KG1 (cell line): Measurements from ENCODE around the gene MIEN1.
"Not testable (repeated sequence)": the region's sequence is repeated elsewhere in the genome, so short reads cannot be mapped to it uniquely, and the experiment has no call there.

ENCODE experiments used
- DNase-seq: peaks from one replicate; lab custom pipeline; 2025; lab: John Stamatoyannopoulos, UW

The MIEN1 gene

DNA sequence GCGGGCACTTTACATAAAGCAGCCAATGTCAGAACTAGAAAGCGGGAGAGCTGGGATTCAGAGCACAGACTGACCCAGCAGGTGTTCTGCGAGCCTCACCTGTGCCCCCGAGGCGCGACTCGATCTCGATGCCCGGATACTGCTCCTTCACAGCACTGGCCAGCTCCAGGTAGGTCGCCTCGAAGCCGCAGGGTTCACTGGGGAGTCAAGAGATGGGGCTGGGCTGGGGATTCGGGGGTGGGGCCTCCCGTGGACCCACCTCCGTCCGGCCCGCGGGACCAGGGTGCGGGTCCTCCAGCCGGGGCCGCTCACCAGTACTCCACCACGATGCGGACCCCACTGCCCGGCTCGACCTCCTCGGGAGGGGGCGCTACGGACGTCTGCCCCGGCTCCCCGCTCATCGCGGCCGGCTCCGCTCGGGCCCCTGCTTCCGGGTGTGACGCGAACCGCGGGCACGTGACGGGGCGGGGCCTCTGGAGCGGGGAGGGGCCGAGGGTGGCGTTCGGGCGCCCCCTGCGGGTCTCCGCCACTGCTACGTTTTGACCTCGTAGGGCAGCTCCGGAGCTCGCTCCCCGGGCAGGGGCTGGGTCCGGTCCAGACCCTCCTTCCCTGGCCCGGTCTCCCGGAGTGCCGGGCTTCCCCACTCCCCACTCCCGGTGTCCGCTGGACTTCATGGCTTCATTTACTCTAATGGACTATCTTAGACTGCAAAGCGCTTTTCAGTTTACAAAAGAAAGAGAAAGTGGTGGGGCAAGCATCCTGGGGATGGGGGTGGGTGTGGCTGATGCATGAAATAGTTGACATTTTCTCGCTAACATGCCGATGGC is at the start of gene MIEN1:
Gene MIEN1 (minus strand): TSS at position 438 of the 827 bp plus-strand sequence. CDS start 37 bp downstream, at position 401.
- DNase-seq: peak; percentile 52

DNA sequence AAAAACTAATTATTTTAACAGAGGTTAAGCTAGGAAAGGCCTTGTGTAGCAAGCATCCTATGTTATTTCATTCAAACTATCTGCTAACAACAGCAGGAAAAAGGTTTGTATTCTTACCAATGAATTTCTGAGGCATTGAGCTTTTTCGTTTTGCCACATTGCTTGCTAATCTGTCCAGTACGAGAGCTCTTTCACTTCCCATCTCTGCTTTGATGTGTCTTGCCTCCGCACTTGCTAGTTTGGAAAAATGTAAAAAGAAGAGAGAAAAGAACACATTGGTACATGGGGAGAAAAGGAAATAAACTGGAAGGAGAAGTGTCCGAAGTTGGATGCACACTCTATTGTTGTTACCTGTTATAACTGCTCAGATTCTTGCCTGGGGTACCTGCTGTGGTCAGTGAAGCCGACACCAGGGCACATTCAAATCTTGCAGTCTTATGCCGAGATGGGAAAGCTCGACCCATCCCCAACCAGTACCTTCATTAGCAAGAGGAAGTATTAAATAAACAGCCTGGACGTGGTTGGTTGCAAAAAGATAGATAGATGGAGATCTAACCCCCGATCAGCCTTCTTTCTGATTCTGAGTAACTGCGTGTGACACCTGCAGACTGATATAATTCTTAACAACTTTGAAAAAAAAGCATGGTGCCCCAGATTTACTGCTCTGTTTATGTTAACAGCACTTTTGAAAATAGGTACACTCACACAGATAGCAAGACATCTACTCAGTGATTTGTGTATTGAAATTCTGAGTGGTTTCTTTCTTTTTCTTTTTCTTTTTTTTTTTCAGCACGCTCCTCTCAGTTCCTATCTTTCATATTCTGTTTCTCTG is 47.4 kb upstream of the MIEN1 start:
- DNase-seq: no peak

DNA sequence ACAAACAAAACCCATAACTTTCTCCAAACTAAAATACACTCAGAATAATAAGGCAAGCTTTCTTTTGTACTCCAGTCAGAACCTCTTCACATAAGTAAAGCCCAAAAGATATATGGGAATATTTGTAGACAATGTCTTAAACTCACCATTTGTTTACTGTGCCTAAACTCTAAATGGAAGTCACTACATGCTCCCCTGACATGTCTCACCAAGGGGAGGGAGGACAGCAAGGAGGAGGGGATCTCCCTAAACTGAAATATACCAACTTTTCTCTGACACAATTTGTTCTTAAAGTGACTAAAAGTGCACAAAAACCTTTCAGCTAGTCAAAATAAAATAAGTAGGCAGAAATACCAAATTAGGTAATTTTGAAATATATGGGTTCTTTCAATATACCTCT is 45.9 kb upstream of the MIEN1 start:
- no peak for DNase-seq

DNA sequence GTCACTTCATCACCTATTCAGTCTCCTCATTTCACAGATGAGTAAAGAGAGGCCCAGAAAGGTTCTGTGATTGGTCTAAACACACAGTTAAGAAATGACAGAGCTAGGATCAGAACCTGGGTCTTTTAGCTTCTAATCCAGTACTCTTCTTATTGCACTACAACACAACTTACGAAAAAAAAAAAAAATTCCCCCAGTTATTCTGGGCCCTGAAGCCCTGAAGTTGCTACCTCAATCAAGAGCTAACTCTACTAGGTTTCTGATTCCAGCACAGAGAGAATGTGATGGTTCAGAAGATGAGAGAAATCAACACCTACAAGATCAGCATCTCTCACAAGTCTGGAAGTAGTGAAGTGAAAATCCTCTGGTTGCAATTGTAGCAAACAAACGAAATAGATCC is 44.7 kb upstream of the MIEN1 start:
- no peak for DNase-seq

DNA sequence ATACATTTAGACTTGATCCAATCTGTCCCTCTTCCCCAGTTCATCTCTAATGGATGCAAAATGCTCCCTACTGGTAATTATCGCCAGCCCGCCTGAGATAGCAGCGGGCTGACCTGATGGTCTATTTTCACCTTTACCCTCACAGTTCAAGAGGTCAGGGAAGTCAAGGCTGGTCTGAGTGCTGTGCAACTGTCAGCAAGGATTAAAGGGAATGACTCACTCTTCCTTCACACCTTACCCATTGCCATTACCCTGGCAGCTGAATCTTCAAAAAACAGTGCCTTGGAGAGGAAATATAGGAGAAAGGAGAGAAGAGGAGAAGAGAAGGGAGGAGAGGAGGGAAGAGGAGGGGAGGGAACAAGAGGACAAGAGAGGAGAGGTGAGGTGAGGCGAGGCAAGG is 43.7 kb upstream of the MIEN1 start:
- no peak for DNase-seq

DNA sequence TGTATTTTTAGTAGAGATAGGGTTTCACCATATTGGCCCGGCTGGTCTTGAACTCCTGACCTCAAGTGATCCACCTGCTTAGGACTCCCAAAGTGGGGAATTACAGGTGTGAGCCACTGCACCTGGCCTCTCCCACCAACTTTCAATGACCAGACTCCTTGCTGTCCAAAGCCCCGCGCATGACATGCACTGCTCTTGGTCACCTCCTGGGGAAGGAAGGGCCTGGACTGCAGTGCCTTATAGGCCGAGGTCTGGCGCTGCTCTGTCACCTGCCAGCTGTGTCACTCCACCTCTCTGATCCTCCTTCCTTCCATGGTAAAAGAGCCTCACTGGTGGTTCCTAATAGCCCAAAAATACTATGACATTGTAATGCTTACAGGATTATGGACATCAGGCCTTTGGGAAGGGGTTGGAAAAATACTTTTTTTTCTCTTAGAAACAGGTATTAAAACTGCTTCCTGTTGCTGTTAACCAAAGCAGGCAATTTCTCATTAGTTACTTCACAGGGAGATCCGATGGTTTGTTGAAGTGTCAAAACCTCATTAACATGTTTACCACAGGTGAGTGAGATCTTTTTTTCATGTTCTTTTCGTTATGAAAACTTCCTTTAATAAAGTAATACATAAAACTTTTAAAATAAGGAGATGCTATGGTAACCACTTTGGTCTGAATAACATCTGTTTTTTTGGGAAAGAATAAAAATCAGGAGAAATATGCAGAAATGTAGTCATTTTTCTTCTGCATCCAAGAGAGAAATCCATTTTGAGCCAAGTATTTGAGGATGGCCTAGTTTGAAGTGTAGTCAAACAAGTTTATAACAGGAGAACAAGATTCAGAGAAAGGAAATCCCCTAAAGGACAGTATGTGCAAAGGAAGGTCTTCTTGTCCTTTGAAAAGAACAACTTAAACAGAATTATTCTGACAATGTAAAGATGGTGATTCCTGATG is 42.9 kb upstream of the MIEN1 start:
- DNase-seq: no peak

DNA sequence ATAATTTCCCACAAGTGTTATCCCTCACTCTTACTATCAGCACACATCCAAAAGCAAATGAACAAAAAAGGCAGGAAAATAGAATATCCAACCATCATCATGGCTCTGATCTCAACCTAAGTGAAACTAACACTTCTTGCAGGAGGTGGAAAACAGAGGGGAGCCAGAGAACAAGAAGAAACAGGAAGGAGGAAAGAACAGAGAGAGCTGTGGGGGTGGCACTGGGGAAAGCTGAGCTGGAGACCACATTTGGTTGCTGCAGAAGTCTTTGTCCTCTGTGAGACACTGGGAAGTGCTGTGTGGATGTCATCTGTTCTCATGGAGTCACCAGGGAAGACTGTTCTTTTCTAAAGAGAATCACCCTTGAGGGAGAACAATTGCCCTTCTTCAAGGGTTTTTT is 42.1 kb upstream of the MIEN1 start:
- no peak for DNase-seq

DNA sequence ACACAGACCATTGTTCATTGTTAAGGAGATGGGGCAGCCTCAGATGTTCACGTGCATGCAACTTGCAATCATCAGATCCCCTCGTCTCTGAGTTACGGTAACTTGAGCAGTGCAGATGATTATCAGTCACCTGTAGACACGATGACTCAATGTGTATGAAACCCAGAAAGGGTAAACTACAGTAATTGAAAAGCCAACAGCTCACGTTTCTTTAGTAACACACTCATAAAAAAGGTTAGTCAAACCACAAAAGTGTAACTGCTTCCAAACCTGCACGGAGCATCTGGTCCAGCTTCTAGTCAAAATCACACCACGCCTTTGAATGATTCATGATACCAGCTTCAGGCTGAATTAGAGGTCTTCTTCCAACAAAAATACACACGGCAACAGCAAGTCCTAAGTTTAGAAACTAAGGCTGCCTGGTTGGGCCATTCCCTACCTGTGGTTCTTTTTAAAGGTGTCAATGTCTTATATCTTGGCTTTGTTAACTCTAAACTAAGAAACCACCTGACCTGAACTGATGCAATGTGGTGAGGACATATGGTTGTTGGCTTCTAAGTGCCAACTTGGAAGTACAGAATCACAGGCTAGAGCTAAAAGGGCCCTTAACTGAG is 39.7 kb upstream of the MIEN1 start:
- DNase-seq: no peak

- no peak for DNase-seq
Measured at GRCh38 chr17:39767147-39767546, 36.8 kb upstream of the MIEN1 start.

- no peak for DNase-seq
Measured at GRCh38 chr17:39765766-39766165, 35.4 kb upstream of the MIEN1 start.

DNA sequence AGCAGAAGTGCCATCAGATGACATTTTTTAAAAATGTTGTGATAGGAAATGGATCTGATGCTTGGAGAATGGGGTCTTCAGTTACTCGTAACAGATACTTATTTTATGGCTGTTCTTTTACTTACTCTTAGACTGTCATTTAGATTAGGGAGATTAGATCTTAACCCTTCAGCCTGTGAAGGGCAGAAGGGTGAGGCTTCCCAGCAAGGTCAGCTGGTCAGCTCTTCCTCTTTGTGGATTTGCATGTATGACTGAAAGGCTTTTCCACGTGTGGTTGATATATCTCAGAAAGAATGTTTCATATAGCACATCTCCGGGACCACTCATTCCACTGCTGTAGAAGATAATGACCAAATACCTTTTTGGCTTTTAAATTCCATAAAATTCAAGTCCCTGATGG is 34.8 kb upstream of the MIEN1 start:
- DNase-seq: no peak

DNA sequence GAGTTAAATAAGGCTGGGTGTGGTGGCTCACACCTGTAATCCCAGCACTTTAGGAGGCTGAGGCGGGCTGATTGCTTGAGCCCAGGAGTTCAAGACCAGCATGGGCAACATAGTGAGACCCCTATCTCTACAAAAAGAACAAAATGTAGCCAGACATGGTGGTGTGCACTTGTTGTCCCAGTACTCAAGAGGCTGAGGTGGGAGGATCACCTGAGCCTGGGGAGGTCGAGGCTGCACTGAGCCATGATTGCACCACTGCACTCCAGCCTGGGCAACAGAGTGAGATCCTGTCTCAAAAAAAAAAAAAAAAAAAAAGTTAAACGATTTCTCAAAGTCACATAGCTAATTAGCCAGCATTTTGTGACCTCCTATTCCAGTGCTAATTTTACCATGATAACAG is 33.8 kb upstream of the MIEN1 start:
- DNase-seq: not testable (repeated sequence)

- DNase-seq: no peak
Measured at GRCh38 chr17:39763051-39763820, 32.9 kb upstream of the MIEN1 start.

DNA sequence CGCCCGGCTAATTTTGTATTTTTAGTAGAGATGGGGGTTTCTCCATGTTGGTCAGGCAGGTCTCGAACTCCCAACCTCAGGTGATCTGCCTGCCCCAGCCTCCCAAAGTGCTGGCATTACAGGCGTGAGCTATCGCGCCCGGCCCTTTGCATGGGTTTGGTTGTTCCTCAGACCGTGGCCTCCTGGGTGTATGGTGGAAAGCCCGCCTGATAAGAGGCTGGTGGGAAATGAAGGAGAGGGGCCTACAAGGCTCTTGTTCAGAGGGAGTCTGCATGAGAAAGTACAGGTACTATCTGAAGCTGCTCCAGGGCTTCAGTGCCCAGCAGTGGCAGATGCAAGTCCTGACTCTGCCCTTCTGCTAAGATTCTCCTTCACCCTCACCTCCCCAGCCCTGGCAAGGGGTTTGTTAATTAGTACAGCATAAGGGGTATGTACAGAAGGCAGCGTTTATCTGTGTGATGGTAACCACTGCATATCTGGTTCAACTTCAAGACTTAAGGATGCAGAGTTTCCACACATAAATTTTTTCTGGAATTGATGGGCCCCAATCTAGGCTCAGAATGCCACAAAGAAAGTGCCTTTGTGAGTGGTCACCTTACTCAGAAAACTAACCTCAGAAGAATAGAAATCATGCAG is 31.6 kb upstream of the MIEN1 start:
- no peak for DNase-seq

DNA sequence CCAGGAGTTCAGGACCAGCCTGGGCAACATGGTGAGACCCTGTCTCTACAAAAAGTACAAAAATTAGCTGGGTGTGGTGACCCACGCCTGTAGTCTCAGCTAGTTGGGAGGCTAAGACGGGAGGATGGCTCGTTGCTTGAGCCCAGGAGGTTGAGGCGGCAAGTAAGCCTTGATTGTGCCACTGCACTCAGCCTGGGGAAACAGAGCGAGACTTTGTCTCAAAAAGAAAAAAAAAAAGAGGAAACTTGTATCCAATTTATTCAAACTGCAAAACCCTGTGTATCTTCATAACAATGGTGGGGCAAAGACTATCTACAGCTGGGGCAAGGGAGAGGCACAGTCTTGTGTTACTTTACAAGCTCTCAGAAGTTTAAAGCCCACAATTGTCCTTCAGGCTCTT is 28.9 kb upstream of the MIEN1 start:
- no peak for DNase-seq

DNA sequence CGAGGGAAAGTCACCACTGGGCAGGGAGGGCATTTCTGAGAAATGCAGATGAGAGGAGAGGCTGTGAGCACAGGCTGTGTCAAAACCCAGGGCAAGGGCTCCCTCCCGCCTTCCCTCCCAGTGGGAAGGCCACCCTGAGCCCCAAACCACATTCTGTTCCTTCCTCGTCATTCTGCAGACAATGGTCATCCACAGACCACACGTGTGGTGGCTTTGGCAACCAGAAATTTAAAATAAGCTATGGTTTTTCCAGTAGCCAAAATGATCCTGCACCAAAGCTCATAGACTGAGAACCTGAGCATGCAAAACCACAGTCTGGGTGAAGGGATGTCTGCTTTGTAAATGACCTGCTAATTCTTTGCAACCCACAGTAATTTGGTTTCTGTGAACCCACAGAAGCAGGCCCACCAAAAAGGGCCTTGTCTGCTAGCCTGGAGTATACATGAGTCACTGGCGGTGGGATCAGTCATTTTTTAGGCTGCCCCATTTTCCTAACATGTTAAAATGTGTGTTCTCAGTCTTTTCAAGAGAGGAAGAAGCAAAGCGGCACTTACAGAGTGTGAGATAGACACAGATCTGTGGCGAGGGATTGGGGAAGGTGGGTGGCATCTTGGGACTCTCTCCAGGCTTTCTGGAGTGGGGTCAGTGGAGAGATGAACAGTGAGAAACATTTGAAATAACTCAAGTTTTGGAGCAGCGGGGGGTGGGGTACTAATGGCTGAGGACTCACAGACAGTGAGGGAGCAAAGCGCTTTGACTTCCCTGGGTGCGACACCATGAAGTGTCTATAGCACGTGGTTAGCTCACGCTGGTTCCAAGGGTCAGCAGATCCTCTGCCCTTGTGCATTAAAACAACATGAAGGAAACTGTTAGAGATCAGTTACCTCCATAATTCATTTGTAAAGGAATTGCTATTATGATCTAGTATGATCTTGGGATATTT is 27.9 kb upstream of the MIEN1 start:
- DNase-seq: peak; percentile 19

- DNase-seq: no peak
Measured at GRCh38 chr17:39757176-39757662, 26.9 kb upstream of the MIEN1 start.

- no peak for DNase-seq
Measured at GRCh38 chr17:39756380-39757079, 26.2 kb upstream of the MIEN1 start.
